Measurements from ENCODE around the gene TRPV2. TPM values are rescaled to one million over a fixed set of nuclear protein-coding genes. Genes with fewer than 3 reads are reported as not detected.

Gene TRPV2
- total RNA-seq, 1 donor from 2014 or later: 2.1 TPM

- no peak overlapping the region for H3K4me3 Mint-ChIP-seq
- H3K4me1 Mint-ChIP-seq: peaks cover 41% of the 10 kb centered on the region
- peaks cover 20% of the 10 kb centered on the region for H3K36me3 Mint-ChIP-seq
- H3K27me3 Mint-ChIP-seq (ENCODE audit: low read depth): no peaks in the 10 kb centered on the region
- H3K9me3 Mint-ChIP-seq: no peaks in the 10 kb centered on the region
- DNase-seq (ENCODE audit: low spot score in 2 of 2, unreplicated experiment in 2 of 2): no peak
- peak overlapping the region; percentile 61 for H3K27ac Mint-ChIP-seq
- TF ChIP-seq CTCF (IDR thresholded peaks at IDR 0.05; ENCODE audit: unreplicated experiment): no peak
Observed at GRCh38 chr17:16443511-16444257, 28.3 kb downstream of the TRPV2 start.

GRCh38 chr17:16444258-16444886 lies 29.0 kb downstream of the TRPV2 start:
- no peak for DNase-seq (ENCODE audit: low spot score in 2 of 2, unreplicated experiment in 2 of 2)
- H3K9me3 Mint-ChIP-seq: no peaks in the 10 kb centered on the region
- no peak overlapping the region for H3K4me3 Mint-ChIP-seq
- H3K36me3 Mint-ChIP-seq: peaks cover 20% of the 10 kb centered on the region
- no peaks in the 10 kb centered on the region for H3K27me3 Mint-ChIP-seq (ENCODE audit: low read depth)
- no peak for TF ChIP-seq CTCF (IDR thresholded peaks at IDR 0.05; ENCODE audit: unreplicated experiment)
- peak overlapping the region; percentile 61 for H3K27ac Mint-ChIP-seq
- H3K4me1 Mint-ChIP-seq: peaks cover 39% of the 10 kb centered on the region

DNA sequence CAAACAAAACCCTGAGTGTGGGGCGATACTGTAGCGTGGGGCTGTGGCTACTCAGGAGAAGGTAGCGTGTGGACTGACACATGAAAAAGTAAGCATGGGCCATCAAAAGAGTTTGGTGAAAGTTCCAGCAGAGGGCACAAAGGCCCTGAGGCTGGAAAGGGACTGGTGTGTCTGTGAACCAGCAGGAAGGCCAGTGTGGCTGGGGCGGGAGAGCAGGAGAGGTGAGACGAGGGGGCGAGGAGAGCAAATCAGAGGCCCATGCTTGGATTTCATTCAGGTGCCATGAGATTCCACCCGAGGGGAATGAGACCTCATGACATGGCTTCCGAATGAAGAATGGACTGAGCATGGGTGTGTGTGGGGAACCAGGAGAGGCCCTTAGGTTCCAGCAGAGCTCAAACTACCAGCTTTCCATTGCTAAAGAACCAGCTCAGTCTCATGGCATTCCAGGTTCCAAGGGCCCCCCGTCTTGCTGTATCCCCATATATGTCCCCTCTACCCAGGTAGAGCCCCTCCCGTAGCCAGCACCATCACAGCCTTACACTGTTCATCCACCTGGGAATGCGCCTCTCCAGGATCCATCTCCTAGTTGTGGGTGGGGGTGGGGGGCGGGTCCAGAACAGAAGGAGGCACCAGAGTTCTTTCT lies 31.1 kb downstream of the TRPV2 start:
- no peak overlapping the region for H3K4me3 Mint-ChIP-seq
- no peaks in the 10 kb centered on the region for H3K9me3 Mint-ChIP-seq
- H3K4me1 Mint-ChIP-seq: peaks cover 21% of the 10 kb centered on the region
- no peak for TF ChIP-seq CTCF (IDR thresholded peaks at IDR 0.05; ENCODE audit: unreplicated experiment)
- H3K27ac Mint-ChIP-seq: peak overlapping the region; percentile 22
- no peaks in the 10 kb centered on the region for H3K27me3 Mint-ChIP-seq (ENCODE audit: low read depth)
- H3K36me3 Mint-ChIP-seq: peaks cover 15% of the 10 kb centered on the region
- DNase-seq (ENCODE audit: low spot score in 2 of 2, unreplicated experiment in 2 of 2): no peak

DNA sequence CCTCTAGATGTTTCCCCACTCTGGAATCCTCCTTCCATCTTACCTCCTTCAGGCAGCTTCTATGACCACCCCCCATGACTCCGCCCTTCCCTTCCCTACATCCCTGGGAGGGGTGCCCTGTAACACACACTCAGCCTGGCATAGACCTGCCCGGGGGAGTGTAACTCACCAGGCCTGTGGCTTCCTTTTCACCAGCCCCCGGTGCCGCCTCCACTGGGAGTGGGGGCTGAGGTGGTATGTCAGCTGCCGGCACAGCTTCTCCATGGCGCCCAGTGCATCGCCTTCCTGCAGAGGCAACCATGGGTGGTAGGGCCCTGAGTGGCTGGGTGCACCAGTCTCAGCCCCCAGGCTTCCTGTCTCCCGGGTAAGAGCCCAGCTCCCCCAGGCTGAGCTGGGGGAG lies 32.3 kb downstream of the TRPV2 start:
- no peak for DNase-seq (ENCODE audit: low spot score in 2 of 2, unreplicated experiment in 2 of 2)
- no peaks in the 10 kb centered on the region for H3K9me3 Mint-ChIP-seq
- H3K36me3 Mint-ChIP-seq: peaks cover 7% of the 10 kb centered on the region
- H3K27me3 Mint-ChIP-seq (ENCODE audit: low read depth): no peaks in the 10 kb centered on the region
- H3K4me3 Mint-ChIP-seq: no peak overlapping the region
- peaks cover 10% of the 10 kb centered on the region for H3K4me1 Mint-ChIP-seq
- peak overlapping the region; percentile 36 for H3K27ac Mint-ChIP-seq
- TF ChIP-seq CTCF (IDR thresholded peaks at IDR 0.05; ENCODE audit: unreplicated experiment): no peak

DNA sequence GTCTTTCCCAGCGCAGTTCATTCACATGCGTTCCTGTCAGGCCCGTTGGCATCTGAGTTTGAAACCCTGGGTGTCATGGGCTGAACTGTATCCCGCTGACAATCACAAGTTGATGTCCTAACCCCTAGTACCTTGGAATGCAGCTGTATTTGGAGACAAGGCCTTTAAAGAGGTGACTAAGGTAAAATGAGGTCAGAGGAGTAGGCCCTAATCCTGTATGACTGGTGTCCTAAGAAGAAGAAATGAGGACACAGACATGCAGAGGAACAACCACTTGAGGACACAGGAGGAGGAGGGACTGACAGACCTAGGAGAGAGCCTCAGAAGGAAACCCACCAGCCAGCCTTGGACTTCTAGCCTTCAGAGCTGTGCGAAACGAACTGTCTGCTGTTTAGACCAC lies 33.1 kb downstream of the TRPV2 start:
- no peak overlapping the region for H3K4me3 Mint-ChIP-seq
- H3K9me3 Mint-ChIP-seq: no peaks in the 10 kb centered on the region
- DNase-seq (ENCODE audit: low spot score in 2 of 2, unreplicated experiment in 2 of 2): no peak
- H3K4me1 Mint-ChIP-seq: peaks cover 11% of the 10 kb centered on the region
- no peak for TF ChIP-seq CTCF (IDR thresholded peaks at IDR 0.05; ENCODE audit: unreplicated experiment)
- H3K36me3 Mint-ChIP-seq: peaks cover 5% of the 10 kb centered on the region
- H3K27me3 Mint-ChIP-seq (ENCODE audit: low read depth): no peaks in the 10 kb centered on the region
- no peak overlapping the region for H3K27ac Mint-ChIP-seq
